GM21390 (cell line): ENCODE results near the gene CACNA1E.

Experiments used
- ATAC-seq: cut with Tn5 transposase; IDR thresholded peaks from one replicate; pipeline ENCODE4 v1.9.1; 2021; ENCODE audit not compliant: unreplicated experiment

Gene CACNA1E

GRCh38 chr1:181626279-181626938 is 143.1 kb downstream of the CACNA1E start:
- ATAC-seq, result no peak

GRCh38 chr1:181630398-181630797 is 147.1 kb downstream of the CACNA1E start:
- ATAC-seq, result no peak

GRCh38 chr1:181630838-181631237 is 147.5 kb downstream of the CACNA1E start:
- no peak for ATAC-seq

GRCh38 chr1:181632492-181632891 is 149.2 kb downstream of the CACNA1E start:
- ATAC-seq, result no peak

- ATAC-seq, result no peak
Observed at GRCh38 chr1:181632960-181633359, 149.6 kb downstream of the CACNA1E start.

GRCh38 chr1:181635110-181635509 is 151.8 kb downstream of the CACNA1E start:
- ATAC-seq, result no peak

GRCh38 chr1:181637998-181638397 is 154.7 kb downstream of the CACNA1E start:
- no peak for ATAC-seq

- no peak for ATAC-seq
Observed at GRCh38 chr1:181640956-181641355, 157.6 kb downstream of the CACNA1E start.

GRCh38 chr1:181643631-181644030 is 160.3 kb downstream of the CACNA1E start:
- ATAC-seq, result no peak

- no peak for ATAC-seq
Observed at GRCh38 chr1:181645171-181645570, 161.9 kb downstream of the CACNA1E start.

GRCh38 chr1:181646710-181647109 is 163.4 kb downstream of the CACNA1E start:
- ATAC-seq, result no peak

GRCh38 chr1:181647314-181648035 is 164.2 kb downstream of the CACNA1E start:
- ATAC-seq, result no peak

- ATAC-seq, result no peak
Observed at GRCh38 chr1:181651276-181651675, 168.0 kb downstream of the CACNA1E start.

GRCh38 chr1:181655756-181656155 is 172.4 kb downstream of the CACNA1E start:
- ATAC-seq, result no peak

GRCh38 chr1:181656491-181656890 is 173.2 kb downstream of the CACNA1E start:
- no peak for ATAC-seq

- no peak for ATAC-seq
Observed at GRCh38 chr1:181658581-181658980, 175.3 kb downstream of the CACNA1E start.

GRCh38 chr1:181659321-181659957 is 176.1 kb downstream of the CACNA1E start:
- no peak for ATAC-seq

GRCh38 chr1:181660621-181661020 is 177.3 kb downstream of the CACNA1E start:
- ATAC-seq, result no peak

- no peak for ATAC-seq
Observed at GRCh38 chr1:181661569-181661968, 178.3 kb downstream of the CACNA1E start.

- no peak for ATAC-seq
Observed at GRCh38 chr1:181662606-181663005, 179.3 kb downstream of the CACNA1E start.

GRCh38 chr1:181664543-181664942 is 181.2 kb downstream of the CACNA1E start:
- ATAC-seq, result no peak

- ATAC-seq, result no peak
Observed at GRCh38 chr1:181669246-181669645, 185.9 kb downstream of the CACNA1E start.
